ENCODE data around the gene ABCG1.

The ABCG1 gene

GRCh38 chr21:42189860-42190485 is 29.0 kb upstream of the ABCG1 start:
- no peak for TF ChIP-seq Cebpa-rat (IDR thresholded peaks at IDR 0.05)
- no peaks in the 10 kb centered on the region for H4K20me1 ChIP-seq
- H3K27me3 ChIP-seq = no peaks in the 10 kb centered on the region
- peak overlapping the region; percentile 73 to 98 (median 88) for H3K4me2 ChIP-seq
- peaks cover 89 to 96% (median 91%) of the 10 kb centered on the region in 10 experiments for H3K4me1 ChIP-seq
- no peaks in the 10 kb centered on the region for H3K36me3 ChIP-seq
- H3K9me3 ChIP-seq (replicated peaks in 1 of 11) = peaks cover 0 to 17% (median 11%) of the 10 kb centered on the region in 11 experiments; a peak in 15 of 22 replicates
- H3K4me3 ChIP-seq = no peak overlapping the region
- peak overlapping the region; percentile 84 to 97 (median 91); a peak in 21 of 22 replicates for H3K27ac ChIP-seq
- H3K9ac ChIP-seq = peak overlapping the region in 3 of 11 experiments; percentile 10 to 56 (median 45); a peak in 3 of 22 replicates

GRCh38 chr21:42190486-42190863 is 28.5 kb upstream of the ABCG1 start:
- H3K27me3 ChIP-seq = no peaks in the 10 kb centered on the region
- no peak overlapping the region for H3K4me3 ChIP-seq
- H3K36me3 ChIP-seq = no peaks in the 10 kb centered on the region
- TF ChIP-seq Cebpa-rat (IDR thresholded peaks at IDR 0.05) = no peak
- H4K20me1 ChIP-seq = no peaks in the 10 kb centered on the region
- H3K9me3 ChIP-seq (replicated peaks in 1 of 11) = peaks cover 0 to 15% (median 9%) of the 10 kb centered on the region in 11 experiments; a peak in 15 of 22 replicates
- peak overlapping the region; percentile 73 to 98 (median 88) for H3K4me2 ChIP-seq
- H3K9ac ChIP-seq = peak overlapping the region in 2 of 11 experiments; percentile 20 to 21; a peak in 2 of 22 replicates
- H3K4me1 ChIP-seq = peaks cover 94 to 98% (median 96%) of the 10 kb centered on the region in 10 experiments
- H3K27ac ChIP-seq = peak overlapping the region in 10 of 11 experiments; percentile 84 to 97 (median 91); a peak in 18 of 22 replicates

GRCh38 chr21:42191064-42191463 is 27.9 kb upstream of the ABCG1 start:
- H3K4me2 ChIP-seq = peak overlapping the region; percentile 73 to 98 (median 88); a peak in 21 of 22 replicates
- peaks cover 97 to 99% (median 98%) of the 10 kb centered on the region in 10 experiments for H3K4me1 ChIP-seq
- no peaks in the 10 kb centered on the region for H4K20me1 ChIP-seq
- H3K4me3 ChIP-seq = no peak overlapping the region
- peak overlapping the region in 3 of 11 experiments; percentile 20 to 34 (median 21); a peak in 4 of 22 replicates for H3K9ac ChIP-seq
- TF ChIP-seq Cebpa-rat (IDR thresholded peaks at IDR 0.05) = no peak
- peaks cover 0 to 9% (median 4%) of the 10 kb centered on the region in 11 experiments; a peak in 13 of 22 replicates for H3K9me3 ChIP-seq (replicated peaks in 1 of 11)
- no peaks in the 10 kb centered on the region for H3K27me3 ChIP-seq
- H3K27ac ChIP-seq = peak overlapping the region in 8 of 11 experiments; percentile 47 to 97 (median 88); a peak in 17 of 22 replicates
- no peaks in the 10 kb centered on the region for H3K36me3 ChIP-seq

DNA sequence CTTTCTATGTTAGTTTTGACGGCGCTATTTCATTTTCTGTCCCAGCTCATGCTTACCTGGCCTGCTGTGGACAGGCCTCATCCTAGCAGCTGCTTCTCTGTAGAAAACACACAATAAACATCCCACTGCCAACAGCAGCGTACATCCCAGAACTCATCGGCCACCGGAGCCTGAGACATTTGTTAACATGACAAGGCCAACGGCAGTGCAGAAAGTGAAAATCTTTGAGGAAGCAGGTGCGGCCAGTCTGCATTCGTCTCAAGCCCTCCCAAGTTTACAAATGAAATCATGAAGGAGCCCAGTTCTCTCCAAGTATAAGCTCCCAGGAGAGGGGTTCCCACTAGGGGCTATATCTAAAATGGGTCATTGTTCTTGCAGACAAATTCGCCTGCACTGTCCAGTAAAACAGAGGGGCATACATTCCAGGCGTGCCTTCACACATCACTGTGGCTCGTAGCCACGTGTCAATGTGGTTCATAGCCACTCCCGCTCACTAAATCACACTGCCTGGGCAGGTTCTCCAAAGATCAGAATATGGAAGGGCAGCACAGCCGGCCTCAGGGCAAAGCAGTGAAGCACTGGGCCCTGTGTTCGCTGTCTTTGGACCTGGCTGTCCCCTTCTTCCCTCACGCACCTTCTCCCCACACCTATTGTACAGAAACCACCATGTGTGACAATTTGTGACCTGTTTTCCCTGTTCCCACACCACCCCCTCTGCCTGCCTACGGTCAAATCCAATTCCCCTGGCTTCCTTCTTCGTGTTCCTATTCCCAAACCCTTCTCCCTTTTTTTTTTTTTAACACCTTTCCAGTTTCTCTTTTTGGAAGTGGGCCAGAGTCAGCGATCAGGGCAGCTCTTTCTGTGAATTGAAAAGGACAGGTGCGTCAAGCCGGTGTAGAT is 27.0 kb upstream of the ABCG1 start:
- Histone ChIP-seq H3K27ac (peak overlapping the region in 10 of 11 experiments; percentile 34 to 97 (median 84); a peak in 14 of 22 replicates), H3K4me3 (no peak overlapping the region), H4K20me1 (no peaks in the 10 kb centered on the region), H3K36me3 (no peaks in the 10 kb centered on the region), H3K4me2 (peak overlapping the region; percentile 73 to 98 (median 88)), H3K9me3 (replicated peaks in 1 of 11) (peaks cover 0 to 2% (median 0%) of the 10 kb centered on the region in 11 experiments; a peak in 3 of 22 replicates), H3K9ac (peak overlapping the region in 5 of 11 experiments; percentile 3 to 40 (median 32); a peak in 6 of 22 replicates), H3K27me3 (no peaks in the 10 kb centered on the region), H3K4me1 (peaks cover 88 to 99% (median 98%) of the 10 kb centered on the region in 10 experiments)
- no peak for TF ChIP-seq Cebpa-rat (IDR thresholded peaks at IDR 0.05)

- Histone ChIP-seq H4K20me1 (no peaks in the 10 kb centered on the region), H3K9me3 (replicated peaks in 1 of 11) (peaks cover 0 to 7% (median 0%) of the 10 kb centered on the region in 11 experiments; a peak in 7 of 22 replicates), H3K27ac (peak overlapping the region; percentile 14 to 97 (median 81); a peak in 19 of 22 replicates), H3K36me3 (no peaks in the 10 kb centered on the region), H3K4me1 (peaks cover 77 to 94% (median 86%) of the 10 kb centered on the region in 10 experiments), H3K9ac (peak overlapping the region in 10 of 11 experiments; percentile 3 to 54 (median 40); a peak in 14 of 22 replicates), H3K27me3 (no peaks in the 10 kb centered on the region), H3K4me3 (no peak overlapping the region), H3K4me2 (peak overlapping the region; percentile 73 to 98 (median 88))
- no peak for TF ChIP-seq Cebpa-rat (IDR thresholded peaks at IDR 0.05)
These were observed 25.7 kb upstream of the ABCG1 start for GRCh38 chr21:42193131-42193671.

DNA sequence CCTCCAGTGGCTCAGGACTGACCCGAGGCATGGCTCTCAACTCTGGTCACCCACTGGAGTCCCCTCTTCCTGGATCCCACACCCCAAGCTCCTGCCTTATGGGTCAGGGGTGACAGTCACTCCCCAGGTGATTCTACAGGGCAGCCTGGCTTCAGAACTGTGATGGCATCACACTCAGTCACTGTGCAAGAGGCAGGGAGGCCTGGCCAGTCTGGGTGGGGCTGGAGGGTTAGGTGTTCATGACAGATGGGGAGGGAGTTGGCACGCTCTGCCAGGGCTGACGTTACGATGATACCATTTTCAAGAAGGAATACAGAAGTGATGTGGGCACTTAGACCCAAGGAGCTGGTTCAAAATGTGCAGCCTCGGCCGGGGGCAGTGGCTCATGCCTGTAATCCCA is 25.2 kb upstream of the ABCG1 start:
- no peak overlapping the region for H3K4me3 ChIP-seq
- peak overlapping the region in 9 of 11 experiments; percentile 3 to 54 (median 32); a peak in 11 of 22 replicates for H3K9ac ChIP-seq
- H3K27ac ChIP-seq = peak overlapping the region; percentile 14 to 97 (median 81); a peak in 19 of 22 replicates
- no peaks in the 10 kb centered on the region for H3K27me3 ChIP-seq
- H3K36me3 ChIP-seq = no peaks in the 10 kb centered on the region
- no peaks in the 10 kb centered on the region for H4K20me1 ChIP-seq
- peak overlapping the region; percentile 73 to 98 (median 88) for H3K4me2 ChIP-seq
- peaks cover 0 to 9% (median 0%) of the 10 kb centered on the region in 11 experiments; a peak in 7 of 22 replicates for H3K9me3 ChIP-seq (replicated peaks in 1 of 11)
- H3K4me1 ChIP-seq = peaks cover 74 to 95% (median 85%) of the 10 kb centered on the region in 10 experiments
- TF ChIP-seq Cebpa-rat (IDR thresholded peaks at IDR 0.05) = no peak

- H3K27me3 ChIP-seq = no peaks in the 10 kb centered on the region
- TF ChIP-seq Cebpa-rat (IDR thresholded peaks at IDR 0.05) = no peak
- H3K27ac ChIP-seq = peak overlapping the region; percentile 66 to 97 (median 81)
- no peaks in the 10 kb centered on the region for H3K36me3 ChIP-seq
- 0 out of 20 replicates have a peak overlapping the region, but pooled peaks of 1 of the 10 experiments have one; percentile 3 for H3K4me3 ChIP-seq
- H3K4me1 ChIP-seq = peaks cover 74 to 95% (median 85%) of the 10 kb centered on the region in 10 experiments
- peak overlapping the region; percentile 37 to 76 (median 68); a peak in 19 of 22 replicates for H3K9ac ChIP-seq
- peak overlapping the region; percentile 73 to 98 (median 88) for H3K4me2 ChIP-seq
- H4K20me1 ChIP-seq = no peaks in the 10 kb centered on the region
- H3K9me3 ChIP-seq (replicated peaks in 1 of 11) = peaks cover 0 to 9% (median 0%) of the 10 kb centered on the region in 11 experiments; a peak in 7 of 22 replicates
These were observed 24.1 kb upstream of the ABCG1 start for GRCh38 chr21:42194863-42195262.

- H3K9ac ChIP-seq = peak overlapping the region; percentile 37 to 76 (median 68); a peak in 17 of 22 replicates
- H4K20me1 ChIP-seq = no peaks in the 10 kb centered on the region
- H3K9me3 ChIP-seq (replicated peaks in 1 of 11) = peaks cover 0 to 9% (median 0%) of the 10 kb centered on the region in 11 experiments; a peak in 7 of 22 replicates
- TF ChIP-seq Cebpa-rat (IDR thresholded peaks at IDR 0.05) = peak; percentile 56 to 91 (median 81); a peak in 18 of 22 replicates
- H3K4me3 ChIP-seq = peak overlapping the region in 1 of 10 experiments; percentile 3; a peak in 1 of 20 replicates
- peak overlapping the region; percentile 66 to 97 (median 81); a peak in 21 of 22 replicates for H3K27ac ChIP-seq
- peaks cover 73 to 95% (median 85%) of the 10 kb centered on the region in 10 experiments for H3K4me1 ChIP-seq
- peak overlapping the region; percentile 73 to 98 (median 88) for H3K4me2 ChIP-seq
- H3K27me3 ChIP-seq = no peaks in the 10 kb centered on the region
- H3K36me3 ChIP-seq = no peaks in the 10 kb centered on the region
These were observed 23.4 kb upstream of the ABCG1 start for GRCh38 chr21:42195378-42196031.

Measured in BLaER1 treated with 17β-estradiol and CSF1 and Interleukin-3, amounts not matched to agents 10 nM and 100 nM (cell line).